RWPE2 (cell line): ENCODE data around the gene LRRC75B.
"Not testable (repeated sequence)": the region's sequence is repeated elsewhere in the genome, so short reads cannot be mapped to it uniquely, and the experiment has no call there.

Experiments
- ATAC-seq: fragments of 200-7000 bp; cut with Tn5 transposase; 3 replicates; pipeline ENCODE4 v1.9.1; 2021; ENCODE audit warnings: low read depth
- DNase-seq: peaks from one replicate; pipeline ENCODE4 v3.0.0-alpha.2; 2020; ENCODE audit warnings: low spot score
- H3K27ac ChIP-seq: fragments of 450-650 bp; 2 replicates; pipeline ENCODE4 v1.5.1; 2017; ENCODE audit warnings: mild to moderate bottlenecking; ENCODE audit not compliant: poor library complexity, severe bottlenecking
- H3K27me3 ChIP-seq: fragments of 250-450 bp; sonication (Bioruptor Pico); 2 replicates; pipeline ENCODE4 v1.5.1; 2021; ENCODE audit warnings: mild to moderate bottlenecking, moderate library complexity; ENCODE audit not compliant: insufficient read depth, poor library complexity, severe bottlenecking
- H3K36me3 ChIP-seq: fragments of 250-450 bp; sonication (Bioruptor Pico); 2 replicates; pipeline ENCODE4 v1.5.1; 2020; ENCODE audit warnings: low read depth, mild to moderate bottlenecking, moderate library complexity
- H3K4me1 ChIP-seq: fragments of 250-450 bp; sonication (Bioruptor Pico); 2 replicates; pipeline ENCODE4 v1.5.1; 2021; ENCODE audit warnings: mild to moderate bottlenecking, moderate library complexity; ENCODE audit not compliant: insufficient read depth, poor library complexity, severe bottlenecking
- H3K4me3 ChIP-seq: fragments of 250-450 bp; sonication (Bioruptor Pico); 2 replicates; pipeline ENCODE4 v1.5.1; 2021; ENCODE audit warnings: mild to moderate bottlenecking, moderate library complexity; ENCODE audit not compliant: severe bottlenecking
- H3K9me3 ChIP-seq: fragments of 250-450 bp; sonication (Bioruptor Pico); 2 replicates; pipeline ENCODE4 v1.5.1; 2021; ENCODE audit warnings: mild to moderate bottlenecking, moderate library complexity; ENCODE audit not compliant: severe bottlenecking
- TF ChIP-seq, protein P1 (sequence below): fragments of 450-650 bp; IDR thresholded peaks from one replicate; pipeline ENCODE4 v1.5.1; 2017; ENCODE audit warnings: mild to moderate bottlenecking, moderate library complexity; ENCODE audit not compliant: poor library complexity, severe bottlenecking

Gene LRRC75B

DNA sequence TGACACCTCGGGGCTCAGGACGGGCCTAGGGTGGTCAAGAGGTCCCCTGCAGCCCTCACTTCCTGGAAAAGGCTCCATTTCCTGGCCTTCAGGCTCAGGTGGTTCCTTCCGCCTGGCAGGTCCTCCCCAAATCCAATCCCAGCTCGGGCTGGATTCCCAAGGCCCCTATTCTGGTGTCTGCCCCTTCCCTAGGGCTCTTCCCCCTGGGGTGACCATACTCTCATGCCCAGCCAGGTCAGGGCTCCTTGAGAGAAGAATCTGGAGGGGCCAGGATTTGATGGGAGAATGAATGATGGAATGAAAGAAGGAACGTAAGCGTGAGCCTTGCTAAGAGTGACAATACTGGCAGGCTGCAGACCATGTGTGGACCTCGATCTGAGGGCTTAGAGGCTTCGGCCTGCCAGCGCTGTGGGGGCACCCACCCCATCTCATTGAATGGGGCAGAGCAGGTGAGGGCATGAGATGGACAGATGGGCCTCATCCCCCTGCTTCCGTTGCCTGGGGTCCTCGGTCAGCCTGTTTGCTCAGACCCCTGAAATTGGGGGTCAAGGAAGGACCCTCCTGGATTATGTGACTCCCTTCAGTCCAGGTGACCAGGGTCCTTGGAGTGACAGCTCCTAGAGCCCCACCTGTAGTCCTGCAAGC, 9.4 kb upstream of the LRRC75B start:
- not testable (repeated sequence) for H3K9me3 ChIP-seq, H3K27ac ChIP-seq, ATAC-seq, H3K36me3 ChIP-seq, H3K4me3 ChIP-seq, H3K4me1 ChIP-seq, H3K27me3 ChIP-seq, DNase-seq

DNA sequence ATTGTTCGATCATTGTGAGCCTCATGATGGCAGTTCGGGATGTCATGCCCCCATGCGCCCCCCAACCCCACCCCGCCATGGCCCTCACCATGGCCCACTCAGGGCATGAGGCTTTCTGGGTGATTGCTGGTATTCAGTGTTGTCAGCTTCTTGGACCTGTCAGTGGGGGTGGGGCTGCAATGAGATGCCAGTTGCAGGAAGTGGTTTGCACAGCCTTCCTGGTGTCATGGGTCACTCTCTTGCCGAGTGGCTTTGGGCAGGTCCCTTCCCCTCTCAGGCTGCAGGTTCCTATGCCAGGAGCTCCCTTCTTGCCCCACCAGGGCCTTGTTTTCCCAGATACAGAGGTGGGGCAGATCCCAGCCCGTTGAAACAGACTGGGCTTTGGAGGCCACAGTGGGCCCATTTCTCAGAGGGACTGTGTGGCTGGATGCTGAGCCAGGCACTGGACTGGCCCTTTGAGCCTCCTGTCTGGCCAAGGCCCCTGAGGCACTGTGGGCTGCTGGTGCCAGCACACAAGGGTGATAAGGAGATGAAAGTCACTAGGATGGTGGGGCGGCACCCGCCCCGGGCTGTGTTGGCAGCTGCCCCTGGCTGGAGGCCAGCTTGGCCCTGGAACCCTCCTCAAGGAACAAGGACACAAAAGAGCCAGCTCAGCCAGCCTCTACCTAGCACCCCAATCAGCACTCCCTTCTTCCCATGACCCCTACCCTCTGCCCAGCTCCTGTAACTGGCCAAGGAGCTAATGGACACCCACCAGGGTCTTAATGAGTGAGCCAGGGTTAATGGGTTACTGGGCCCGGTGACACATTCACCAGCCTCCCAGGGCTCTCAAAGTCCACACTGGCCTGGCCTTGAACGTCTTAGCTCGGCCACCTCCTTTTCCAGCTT, 8.6 kb upstream of the LRRC75B start:
- no peak for ATAC-seq
- no peak overlapping the region for H3K4me3 ChIP-seq

DNA sequence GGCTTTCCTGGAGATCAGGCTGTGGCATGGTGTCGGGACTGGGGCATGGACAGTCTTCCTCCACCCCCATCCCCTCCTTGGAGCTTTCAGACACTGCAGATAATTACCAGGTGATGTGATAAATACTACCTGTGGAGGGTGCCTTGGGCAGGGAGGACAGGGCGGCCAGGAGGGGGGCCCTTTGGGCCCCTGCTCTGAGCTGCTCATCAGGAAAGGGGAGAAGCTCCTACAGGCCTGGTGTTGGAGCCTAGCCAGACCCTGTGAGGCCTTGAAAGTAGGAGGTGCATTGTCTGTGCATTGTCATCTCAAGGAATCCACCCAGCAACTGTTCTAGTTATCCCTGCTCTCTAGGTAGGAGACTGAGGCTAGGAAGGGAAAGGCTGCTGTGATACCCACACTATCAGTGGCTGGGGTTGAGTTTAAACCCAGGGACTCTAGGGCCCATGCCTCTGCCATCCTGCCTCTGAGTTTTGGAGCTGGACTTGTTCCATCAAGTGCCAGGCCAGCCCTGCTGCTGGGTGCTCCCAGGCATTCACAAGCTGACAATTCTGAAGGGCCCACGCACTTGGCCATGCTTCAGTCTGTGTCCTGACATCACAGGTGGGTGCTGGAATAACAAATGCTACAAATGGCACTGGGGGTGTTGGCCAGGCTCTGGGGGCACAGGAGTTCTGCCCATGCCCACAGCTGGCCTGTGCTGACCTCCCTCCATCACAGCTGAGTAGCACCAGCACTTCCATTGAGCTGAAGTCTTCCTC, 7.3 kb upstream of the LRRC75B start:
- DNase-seq, H3K4me3 ChIP-seq, H3K36me3 ChIP-seq, H3K4me1 ChIP-seq, H3K27me3 ChIP-seq, H3K27ac ChIP-seq, H3K9me3 ChIP-seq: not testable (repeated sequence)
- peak; percentile 26; the same call in 1 of the 3 replicates for ATAC-seq

More for the DNA sequence above, 8.6 kb upstream of the LRRC75B start:
- no peak overlapping the region for H3K27ac ChIP-seq
- H3K27me3 ChIP-seq = no peaks in the 10 kb centered on the region
- TF ChIP-seq, protein P1, sequence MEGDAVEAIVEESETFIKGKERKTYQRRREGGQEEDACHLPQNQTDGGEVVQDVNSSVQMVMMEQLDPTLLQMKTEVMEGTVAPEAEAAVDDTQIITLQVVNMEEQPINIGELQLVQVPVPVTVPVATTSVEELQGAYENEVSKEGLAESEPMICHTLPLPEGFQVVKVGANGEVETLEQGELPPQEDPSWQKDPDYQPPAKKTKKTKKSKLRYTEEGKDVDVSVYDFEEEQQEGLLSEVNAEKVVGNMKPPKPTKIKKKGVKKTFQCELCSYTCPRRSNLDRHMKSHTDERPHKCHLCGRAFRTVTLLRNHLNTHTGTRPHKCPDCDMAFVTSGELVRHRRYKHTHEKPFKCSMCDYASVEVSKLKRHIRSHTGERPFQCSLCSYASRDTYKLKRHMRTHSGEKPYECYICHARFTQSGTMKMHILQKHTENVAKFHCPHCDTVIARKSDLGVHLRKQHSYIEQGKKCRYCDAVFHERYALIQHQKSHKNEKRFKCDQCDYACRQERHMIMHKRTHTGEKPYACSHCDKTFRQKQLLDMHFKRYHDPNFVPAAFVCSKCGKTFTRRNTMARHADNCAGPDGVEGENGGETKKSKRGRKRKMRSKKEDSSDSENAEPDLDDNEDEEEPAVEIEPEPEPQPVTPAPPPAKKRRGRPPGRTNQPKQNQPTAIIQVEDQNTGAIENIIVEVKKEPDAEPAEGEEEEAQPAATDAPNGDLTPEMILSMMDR = no peak
- H3K9me3 ChIP-seq = no peaks in the 10 kb centered on the region
- no peaks in the 10 kb centered on the region for H3K4me1 ChIP-seq
- no peak for DNase-seq
- H3K36me3 ChIP-seq = no peaks in the 10 kb centered on the region

DNA sequence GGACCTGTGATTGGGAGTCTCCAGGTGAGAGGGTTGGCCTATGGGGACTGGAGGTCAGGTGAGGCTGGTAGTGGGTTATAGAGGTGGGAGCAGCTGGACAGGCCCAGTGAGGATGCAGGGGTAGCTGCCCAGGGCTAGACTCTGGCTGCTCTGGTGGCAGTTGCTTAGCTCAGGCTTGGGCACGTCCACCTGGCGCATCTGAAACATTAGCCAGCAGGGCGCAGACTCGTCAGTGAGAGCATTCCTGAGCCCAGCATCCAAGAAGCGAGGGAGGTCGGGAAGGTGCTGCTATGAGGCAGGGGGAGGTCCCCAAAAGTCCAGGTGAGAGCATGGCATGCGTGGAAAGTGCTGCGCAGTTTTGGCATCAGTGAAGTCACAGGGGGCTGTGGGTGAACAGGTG, 6.6 kb upstream of the LRRC75B start:
- Histone ChIP-seq H3K27me3 (no peaks in the 10 kb centered on the region), H3K4me1 (no peaks in the 10 kb centered on the region), H3K27ac (no peak overlapping the region), H3K9me3 (no peaks in the 10 kb centered on the region), H3K4me3 (no peak overlapping the region), H3K36me3 (no peaks in the 10 kb centered on the region)
- DNase-seq = no peak
- ATAC-seq = peak; percentile 32; the same call in 2 of the 3 replicates
- TF ChIP-seq, protein P1 = no peak

DNA sequence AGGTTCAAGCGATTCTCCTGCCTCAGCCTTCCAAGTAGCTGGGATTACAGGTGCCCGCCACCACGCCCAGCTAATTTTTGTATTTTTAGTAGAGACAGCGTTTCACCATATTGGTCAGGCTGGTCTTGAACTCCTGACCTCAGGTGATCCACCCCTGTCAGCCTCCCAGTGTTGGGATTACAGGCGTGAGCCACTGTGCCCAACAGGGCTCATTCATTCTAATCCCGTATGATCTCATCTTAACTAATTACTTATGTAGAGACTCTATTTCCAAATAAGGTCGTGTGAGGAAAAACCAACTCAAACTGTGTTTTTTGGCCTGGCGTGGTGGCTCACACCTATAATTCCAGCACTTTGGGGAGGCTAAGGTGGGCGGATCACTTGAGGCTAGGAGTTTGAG, 4.2 kb upstream of the LRRC75B start:
- H3K27ac ChIP-seq, H3K27me3 ChIP-seq, H3K4me1 ChIP-seq, H3K36me3 ChIP-seq, ATAC-seq, H3K4me3 ChIP-seq, H3K9me3 ChIP-seq, DNase-seq: not testable (repeated sequence)

DNA sequence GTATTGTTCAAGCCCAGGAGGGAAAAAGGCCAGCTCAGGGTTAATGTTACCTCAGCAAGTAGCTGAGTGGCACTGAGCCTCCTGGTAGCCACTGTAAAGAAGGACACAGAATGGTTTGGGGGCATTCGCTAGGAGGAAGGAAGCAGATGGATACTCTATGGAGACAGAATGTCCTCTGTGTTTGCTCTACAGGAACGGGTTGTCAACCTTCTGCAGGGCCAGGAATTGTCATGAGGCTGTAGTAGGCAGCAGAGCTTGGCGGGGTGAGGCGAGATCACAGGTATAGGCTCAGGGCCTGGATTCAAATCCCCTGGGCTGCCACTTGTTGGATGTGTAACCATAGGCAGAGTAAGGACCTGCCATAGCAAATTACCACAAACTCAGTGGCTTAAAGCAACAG, 3.0 kb upstream of the LRRC75B start:
- ATAC-seq = no peak

More for the DNA sequence above, 3.0 kb upstream of the LRRC75B start:
- no peaks in the 10 kb centered on the region for H3K9me3 ChIP-seq
- DNase-seq = no peak
- H3K4me1 ChIP-seq = peaks cover 4% of the 10 kb centered on the region
- no peaks in the 10 kb centered on the region for H3K36me3 ChIP-seq
- no peak overlapping the region for H3K4me3 ChIP-seq
- no peaks in the 10 kb centered on the region for H3K27me3 ChIP-seq
- TF ChIP-seq, protein P1 = no peak
- H3K27ac ChIP-seq = no peak overlapping the region
